Activated CD8-positive, alpha-beta memory T cell treated with anti-CD3 and anti-CD28 coated beads, Interleukin-2, amount 10 ng/mL, durations not matched to agents 7 days and 5 days (primary cell): ENCODE data around the gene GRWD1. TPM values are rescaled to one million over a fixed set of nuclear protein-coding genes. Genes with fewer than 3 reads are reported as not detected.

Source experiments
- ATAC-seq: fragments of 150-1000 bp; cut with Tn5 transposase; one replicate; pipeline ENCODE4 v1.10.0; 2021; ENCODE audit warnings: moderate library complexity
- CTCF ChIA-PET: fragments of 350-600 bp; sonication (Branson Sonifier 250); formaldehyde crosslinking; loops from one replicate; lab custom pipeline; 2021; ENCODE audit warnings: antibody characterized with exemption; lab: Charles Lee
- DNase-seq: peaks from one replicate; pipeline ENCODE4 v3.0.0-alpha.2; 2020
- H3K27ac Mint-ChIP-seq: one replicate; pipeline ENCODE4 v1.8.0; 2021; ENCODE audit warnings: mild to moderate bottlenecking, mixed read lengths
- H3K27me3 Mint-ChIP-seq: one replicate; pipeline ENCODE4 v1.8.0; 2021; ENCODE audit warnings: mixed read lengths
- H3K36me3 Mint-ChIP-seq: one replicate; pipeline ENCODE4 v1.8.0; 2021; ENCODE audit warnings: mild to moderate bottlenecking, mixed read lengths
- H3K4me1 Mint-ChIP-seq: one replicate; pipeline ENCODE4 v1.8.0; 2021; ENCODE audit warnings: mixed read lengths
- H3K4me3 Mint-ChIP-seq: one replicate; pipeline ENCODE4 v1.8.0; 2021; ENCODE audit warnings: mild to moderate bottlenecking, moderate library complexity, mixed read lengths
- H3K9me3 Mint-ChIP-seq: one replicate; pipeline ENCODE4 v1.8.0; 2022; ENCODE audit warnings: low read depth, mixed read lengths
- total RNA-seq, 2 experiments: library from RNA; stranded (reverse); gene quantifications; one replicate each; pipeline ENCODE4 v1.2.3, GENCODE V29; 2021

The GRWD1 gene
- total RNA-seq: 10 to 100 TPM; 37.9 to 58.7 TPM

DNA sequence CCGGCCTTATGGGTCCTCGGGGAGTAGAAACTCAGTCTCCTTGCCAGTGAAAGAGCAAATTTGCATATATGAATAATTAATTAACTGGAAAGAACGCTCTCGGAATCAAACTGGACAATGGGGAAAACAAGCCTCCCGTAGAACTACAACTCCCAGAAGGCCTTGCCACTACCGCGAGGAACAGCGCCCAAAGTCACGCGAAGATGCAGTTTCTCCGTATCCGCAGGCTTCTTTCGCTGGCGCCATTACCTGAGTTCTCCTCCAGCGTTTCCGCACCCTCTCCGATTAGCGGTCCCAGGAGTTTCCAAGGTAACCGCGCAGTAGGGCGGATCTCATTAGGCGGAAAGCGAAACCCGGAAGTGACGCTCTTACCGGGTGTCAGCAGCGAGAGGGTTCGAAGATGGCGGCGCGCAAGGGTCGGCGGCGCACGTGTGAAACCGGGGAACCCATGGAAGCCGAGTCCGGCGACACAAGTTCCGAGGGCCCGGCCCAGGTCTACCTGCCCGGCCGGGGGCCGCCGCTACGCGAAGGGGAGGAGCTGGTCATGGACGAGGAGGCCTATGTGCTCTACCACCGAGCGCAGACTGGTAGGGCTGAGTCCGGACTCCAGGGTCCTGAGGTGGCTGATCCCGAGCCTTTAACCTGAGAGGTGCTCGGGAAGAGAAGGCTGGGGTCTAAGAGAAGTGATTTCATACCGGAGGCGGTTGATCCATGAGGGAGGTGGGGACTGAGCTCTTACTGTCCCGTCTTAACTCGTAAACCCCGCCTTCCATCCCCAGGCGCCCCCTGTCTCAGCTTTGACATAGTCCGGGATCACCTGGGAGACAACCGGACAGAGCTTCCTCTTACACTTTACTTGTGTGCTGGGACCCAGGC lies at the start of gene GRWD1:
TSS of gene GRWD1 (plus strand) at position 378 of the 876 bp plus-strand sequence. CDS start at position 401, 23 bp downstream.
- H3K36me3 Mint-ChIP-seq: peaks cover 19% of the 10 kb centered on the region
- H3K27ac Mint-ChIP-seq: peak within 1 kb of the TSS; percentile 94
- CTCF ChIA-PET: interaction anchor here (1.0 to 1.5 kb wide), 7 partner anchors 24 to 138 kb away, joined by 3 to 7 read pairs (median 4); partner anchors contain the start of gene KDELR1
- H3K4me3 Mint-ChIP-seq: peak within 1 kb of the TSS; percentile 92
- H3K27me3 Mint-ChIP-seq: peaks cover 28% of the 10 kb centered on the region
- DNase-seq (peak; percentile 98), ATAC-seq (peak; percentile 92)
- peaks cover 26% of the 10 kb centered on the region for H3K4me1 Mint-ChIP-seq
- H3K9me3 Mint-ChIP-seq: no peaks in the 10 kb centered on the region

DNA sequence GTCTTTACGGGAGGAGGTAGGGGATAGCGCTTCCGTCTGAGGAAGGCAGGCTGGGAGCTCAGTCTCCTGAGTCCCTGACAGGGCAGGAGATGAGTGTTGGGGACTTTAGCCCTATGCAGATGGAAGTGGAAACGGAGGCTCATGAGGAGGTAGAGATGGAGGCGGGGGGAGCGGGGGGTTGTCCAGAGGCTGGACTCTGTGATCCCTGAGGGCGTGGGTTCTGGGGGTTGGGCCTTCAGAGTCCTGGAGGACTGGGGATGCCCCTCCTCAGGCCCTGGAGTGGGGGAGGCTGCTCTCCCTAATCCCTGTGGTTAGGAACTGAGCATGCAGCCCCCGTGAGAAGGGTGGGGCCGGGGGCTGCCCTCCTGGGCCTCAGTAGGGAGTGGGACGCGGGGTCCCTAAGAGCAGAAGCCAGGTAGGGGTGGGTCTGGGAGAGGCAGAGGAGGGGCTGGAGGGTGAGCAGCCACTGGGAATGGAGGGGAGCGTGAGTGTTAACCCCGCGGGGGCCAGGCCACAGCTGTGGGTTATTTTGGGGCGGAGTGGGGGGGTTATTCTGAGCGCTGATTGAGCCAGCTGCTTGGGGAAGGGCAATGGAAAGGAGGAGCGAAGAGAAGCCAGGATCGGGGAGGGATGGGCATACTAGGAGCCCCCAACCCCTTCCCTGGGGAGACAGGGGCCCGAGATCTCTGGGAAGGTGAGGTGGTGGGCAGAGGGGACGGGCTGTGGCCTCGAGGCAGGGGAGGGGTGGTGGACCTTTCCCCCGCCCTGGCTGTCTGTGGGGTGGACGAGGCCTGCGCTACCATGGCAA lies 49.6 kb upstream of the GRWD1 start:
- no peak overlapping the region for H3K27ac Mint-ChIP-seq
- no peak overlapping the region for H3K4me3 Mint-ChIP-seq
- no peaks in the 10 kb centered on the region for H3K9me3 Mint-ChIP-seq
- DNase-seq: no peak
- CTCF ChIA-PET: interaction anchor here (1.2 to 1.8 kb wide), 2 partner anchors 18 to 63 kb away, joined by 4 read pairs; no protein-coding TSS in a partner anchor
- H3K27me3 Mint-ChIP-seq: peaks cover 48% of the 10 kb centered on the region
- H3K36me3 Mint-ChIP-seq: peaks cover 2% of the 10 kb centered on the region
- ATAC-seq: no peak
- peaks cover 38% of the 10 kb centered on the region for H3K4me1 Mint-ChIP-seq

GRCh38 chr19:48396824-48397176 lies 49.0 kb upstream of the GRWD1 start:
- Mint-ChIP-seq H3K27ac (no peak overlapping the region), H3K4me1 (peaks cover 40% of the 10 kb centered on the region), H3K4me3 (no peak overlapping the region), H3K9me3 (no peaks in the 10 kb centered on the region), H3K27me3 (peaks cover 49% of the 10 kb centered on the region), H3K36me3 (peaks cover 2% of the 10 kb centered on the region)
- CTCF ChIA-PET: no interaction called here
- ATAC-seq (no peak), DNase-seq (no peak)

DNA sequence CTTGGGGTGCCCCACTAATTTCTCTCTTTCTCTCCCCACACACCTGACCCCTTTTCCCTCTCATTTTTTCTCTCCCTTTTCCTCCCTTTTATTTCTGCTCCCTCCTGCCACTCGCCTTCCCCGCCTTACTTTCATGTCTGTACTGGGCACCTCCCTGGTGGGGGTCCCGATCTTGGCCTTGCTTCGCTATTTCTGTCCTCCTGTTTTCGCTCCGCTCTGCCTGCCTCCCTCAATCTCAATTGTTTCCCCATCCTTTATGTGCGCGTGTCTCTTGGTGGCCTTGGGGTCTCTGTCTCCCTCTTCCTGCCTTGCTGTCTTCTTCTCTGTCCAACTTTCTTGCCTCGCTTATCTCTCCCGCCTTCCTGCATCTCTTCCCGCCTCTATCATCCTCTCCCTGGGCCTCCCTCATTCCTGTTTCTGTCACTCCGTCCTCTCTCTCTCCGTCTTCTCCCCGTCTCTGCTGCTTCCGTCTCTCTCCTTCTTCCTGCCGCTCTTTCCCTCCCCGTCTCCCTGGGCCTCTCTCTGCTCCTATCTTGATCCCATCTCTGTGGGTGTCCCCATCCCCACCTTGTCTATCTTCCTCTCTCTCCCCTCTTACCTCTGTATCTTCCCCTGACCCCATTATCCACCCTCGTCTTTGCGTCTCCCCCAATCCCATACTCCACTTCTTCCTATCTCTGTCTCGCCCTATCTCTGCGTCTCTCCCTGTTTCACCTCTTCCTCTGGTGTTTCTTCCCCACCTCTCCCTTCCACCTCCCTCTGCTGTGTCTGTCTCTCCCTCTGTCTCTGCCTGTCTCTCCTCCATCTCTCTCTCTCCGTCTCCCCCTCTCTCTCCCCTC lies 48.3 kb upstream of the GRWD1 start:
- Mint-ChIP-seq H3K27ac (peak overlapping the region; percentile 86), H3K4me1 (peaks cover 44% of the 10 kb centered on the region), H3K9me3 (no peaks in the 10 kb centered on the region), H3K27me3 (peaks cover 48% of the 10 kb centered on the region), H3K4me3 (peak overlapping the region; percentile 84), H3K36me3 (peaks cover 2% of the 10 kb centered on the region)
- DNase-seq (no peak), ATAC-seq (no peak)
- CTCF ChIA-PET: no interaction called here

GRCh38 chr19:48398102-48398374 lies 47.7 kb upstream of the GRWD1 start:
- ATAC-seq: no peak
- peak overlapping the region; percentile 86 for H3K27ac Mint-ChIP-seq
- peaks cover 47% of the 10 kb centered on the region for H3K4me1 Mint-ChIP-seq
- peak overlapping the region; percentile 84 for H3K4me3 Mint-ChIP-seq
- CTCF ChIA-PET: no interaction called here
- peaks cover 42% of the 10 kb centered on the region for H3K27me3 Mint-ChIP-seq
- H3K36me3 Mint-ChIP-seq: peaks cover 2% of the 10 kb centered on the region
- DNase-seq: no peak
- H3K9me3 Mint-ChIP-seq: no peaks in the 10 kb centered on the region

- Mint-ChIP-seq H3K36me3 (peaks cover 2% of the 10 kb centered on the region), H3K4me1 (peaks cover 50% of the 10 kb centered on the region), H3K4me3 (peak overlapping the region; percentile 84), H3K27ac (no peak overlapping the region), H3K27me3 (peaks cover 40% of the 10 kb centered on the region), H3K9me3 (no peaks in the 10 kb centered on the region)
- CTCF ChIA-PET: interaction anchor here (1.2 to 7.3 kb wide), 2 partner anchors 8 to 190 kb away, joined by 3 to 67 read pairs; partner anchors contain the start of gene KDELR1
- ATAC-seq (peak; percentile 73), DNase-seq (peak; percentile 93)
Measured at GRCh38 chr19:48398375-48399235, 47.2 kb upstream of the GRWD1 start.

GRCh38 chr19:48400018-48400742 lies 45.6 kb upstream of the GRWD1 start:
- CTCF ChIA-PET: interaction anchor here (7.3 kb wide), 1 partner anchor 9 kb away, joined by 67 read pairs; the partner anchor contains the start of gene KDELR1
- Mint-ChIP-seq H3K4me3 (no peak overlapping the region), H3K9me3 (no peaks in the 10 kb centered on the region), H3K36me3 (peaks cover 2% of the 10 kb centered on the region), H3K27me3 (peaks cover 27% of the 10 kb centered on the region), H3K4me1 (peaks cover 50% of the 10 kb centered on the region), H3K27ac (peak overlapping the region; percentile 31)
- ATAC-seq: no peak
- DNase-seq: peak; percentile 54

- Mint-ChIP-seq H3K27ac (no peak overlapping the region), H3K27me3 (peaks cover 19% of the 10 kb centered on the region), H3K9me3 (no peaks in the 10 kb centered on the region), H3K4me1 (peaks cover 59% of the 10 kb centered on the region), H3K4me3 (no peak overlapping the region), H3K36me3 (peaks cover 2% of the 10 kb centered on the region)
- ATAC-seq: no peak
- no peak for DNase-seq
- CTCF ChIA-PET: interaction anchor here (1.0 to 7.3 kb wide), 3 partner anchors 8 to 18 kb away, joined by 3 to 67 read pairs (median 3); partner anchors contain the start of genes GRIN2D and KDELR1
Measured at GRCh38 chr19:48401287-48401686, 44.5 kb upstream of the GRWD1 start.

GRCh38 chr19:48403606-48404005 lies 42.2 kb upstream of the GRWD1 start:
- peak; percentile 87 for ATAC-seq
- peak overlapping the region; percentile 91 for H3K27ac Mint-ChIP-seq
- CTCF ChIA-PET: interaction anchor here (0.6 to 7.3 kb wide), 10 partner anchors 11 to 351 kb away, joined by 3 to 67 read pairs (median 4); partner anchors contain the start of gene KDELR1

DNA sequence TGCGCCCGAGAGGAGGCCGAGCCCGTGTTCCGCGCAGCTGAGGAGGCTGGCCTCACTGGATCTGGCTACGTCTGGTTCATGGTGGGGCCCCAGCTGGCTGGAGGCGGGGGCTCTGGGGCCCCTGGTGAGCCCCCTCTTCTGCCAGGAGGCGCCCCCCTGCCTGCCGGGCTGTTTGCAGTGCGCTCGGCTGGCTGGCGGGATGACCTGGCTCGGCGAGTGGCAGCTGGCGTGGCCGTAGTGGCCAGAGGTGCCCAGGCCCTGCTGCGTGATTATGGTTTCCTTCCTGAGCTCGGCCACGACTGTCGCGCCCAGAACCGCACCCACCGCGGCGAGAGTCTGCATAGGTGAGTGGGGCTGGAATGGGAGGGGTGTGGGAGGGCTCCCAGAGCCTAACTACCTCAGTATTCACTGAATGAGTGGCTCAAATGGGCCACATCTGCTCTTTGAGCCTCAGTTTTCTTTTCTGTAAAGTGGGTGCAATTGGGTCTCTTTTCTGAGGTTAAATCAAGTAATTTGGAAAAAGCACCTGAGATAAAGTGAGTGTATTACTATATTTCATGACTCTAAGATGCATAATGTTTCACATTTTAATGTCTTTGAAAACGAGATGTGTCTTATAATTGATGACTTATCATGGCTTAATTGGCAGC lies 40.6 kb upstream of the GRWD1 start:
- Mint-ChIP-seq H3K27me3 (peaks cover 13% of the 10 kb centered on the region), H3K27ac (no peak overlapping the region), H3K4me3 (no peak overlapping the region), H3K36me3 (no peaks in the 10 kb centered on the region), H3K9me3 (no peaks in the 10 kb centered on the region), H3K4me1 (peaks cover 39% of the 10 kb centered on the region)
- DNase-seq: no peak
- CTCF ChIA-PET: interaction anchor here (0.8 to 7.3 kb wide), 4 partner anchors 9 to 54 kb away, joined by 3 to 67 read pairs (median 4); partner anchors contain the start of gene KDELR1
- no peak for ATAC-seq

More at GRCh38 chr19:48403606-48404005, 42.2 kb upstream of the GRWD1 start:
- H3K27me3 Mint-ChIP-seq: peaks cover 13% of the 10 kb centered on the region
- H3K9me3 Mint-ChIP-seq: no peaks in the 10 kb centered on the region
- no peak overlapping the region for H3K4me3 Mint-ChIP-seq
- H3K36me3 Mint-ChIP-seq: peaks cover 2% of the 10 kb centered on the region
- peak; percentile 90 for DNase-seq
- peaks cover 51% of the 10 kb centered on the region for H3K4me1 Mint-ChIP-seq

GRCh38 chr19:48405850-48406249 lies 39.9 kb upstream of the GRWD1 start:
- Mint-ChIP-seq H3K9me3 (no peaks in the 10 kb centered on the region), H3K27me3 (peaks cover 13% of the 10 kb centered on the region), H3K4me3 (no peak overlapping the region), H3K27ac (no peak overlapping the region), H3K4me1 (peaks cover 34% of the 10 kb centered on the region), H3K36me3 (no peaks in the 10 kb centered on the region)
- no peak for ATAC-seq
- CTCF ChIA-PET: interaction anchor here (0.8 to 7.3 kb wide), 5 partner anchors 9 to 92 kb away, joined by 3 to 67 read pairs (median 4); partner anchors contain the start of gene KDELR1
- DNase-seq: no peak
